ENCODE data around the gene ARRDC5. TPM values are rescaled to one million over a fixed set of nuclear protein-coding genes. Genes with fewer than 3 reads are reported as not detected.

The ARRDC5 gene
- total and polyA plus RNA-seq, 2 of the 13 experiments (the other 11 are each of a cell fraction or from before 2014, with no cell fraction given): not detected

DNA sequence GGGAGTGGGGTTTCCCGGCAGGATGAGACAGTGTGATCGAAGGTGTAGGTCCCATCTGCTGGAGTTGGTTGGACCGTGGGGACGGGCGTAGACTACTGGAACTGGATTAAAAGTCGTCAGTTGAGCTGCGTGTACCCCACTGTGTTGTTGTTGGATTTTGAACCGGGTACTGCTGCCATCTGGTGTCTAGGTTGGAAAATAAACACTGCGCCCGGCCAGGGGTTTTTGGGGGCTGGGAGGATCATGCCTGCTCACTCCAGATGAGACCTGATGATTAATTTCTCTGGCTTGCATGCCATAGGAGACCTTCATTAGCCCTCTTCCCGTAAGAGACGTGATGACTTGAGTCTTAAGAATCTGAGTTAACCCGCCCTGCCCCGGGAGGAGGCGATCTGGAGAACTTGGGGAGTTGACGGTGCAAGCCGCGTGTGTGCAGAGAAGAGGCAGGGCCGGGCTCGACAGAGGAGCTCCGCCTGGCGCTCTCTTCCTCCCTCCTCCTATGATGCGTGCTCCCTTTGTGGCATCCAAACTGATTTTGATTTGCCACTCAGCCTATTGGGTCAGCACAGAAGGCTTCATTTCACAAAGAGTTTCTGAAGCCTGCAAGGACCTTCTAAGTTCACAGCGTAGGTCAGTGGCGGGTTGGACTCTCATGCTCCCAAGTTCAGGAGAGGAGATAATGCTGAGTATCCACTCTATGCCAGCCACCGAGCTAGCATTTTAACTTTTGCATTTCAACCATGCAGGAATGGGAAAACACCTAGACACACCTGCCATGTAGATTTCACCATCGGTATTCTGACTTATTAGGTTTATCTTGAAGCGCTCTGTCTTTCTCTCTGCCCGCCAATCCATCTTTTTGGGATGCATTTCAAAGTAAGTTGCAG lies 9.3 kb upstream of the ARRDC5 start:
- 76% methylated on average over 26 of the region's 29 CpGs for WGBS (ENCODE audit: low lambda C conversion rate)
- BruUV-seq (replicated peaks): TSS peak; percentile 42
- ChIA-PET POLR2A (interaction anchor here (1.5 to 2.4 kb wide), 3 partner anchors 39 to 103 kb away, joined by 5 to 9 read pairs (median 9); no protein-coding TSS in a partner anchor), CTCF (ENCODE audit: low intra/inter-chr PET ratio, low total read pairs) (interaction anchor here (0.5 to 2.6 kb wide), 6 partner anchors 39 to 120 kb away, joined by 3 to 37 read pairs (median 6); no protein-coding TSS in a partner anchor)
- DNase-seq (ENCODE audit: low spot score) (peak; percentile 40), FAIRE-seq (peak; percentile 72), ATAC-seq (peak; percentile 3; the same call in 1 of the 3 replicates)
- no peaks in the 10 kb centered on the region for H3K9me3 ChIP-seq (ENCODE audit: low read length)
- H4K20me1 ChIP-seq (ENCODE audit: insufficient read depth, low read length): 0 out of 2 replicates have a peak, but pooled peaks cover 2% of the 10 kb centered on the region
- no peak overlapping the region for H3K9ac ChIP-seq (ENCODE audit: insufficient read depth, low read depth, low read length)
- H3K4me3 ChIP-seq (replicated peaks in 1 of 3; ENCODE audit: insufficient read depth in 1 of 3, low read depth in 2 of 3, low read length in 3 of 3): peak overlapping the region in 1 of 3 experiments; percentile 38; a peak in 2 of 6 replicates
- in situ Hi-C loops (cut with HindIII; ENCODE audit: extremely low pct_ligation_motif_present, low pct_unique_long_range_greater_than_20kb) (loop anchor here (5.0 kb wide), 2 partner anchors 40 to 100 kb away; no protein-coding TSS in a partner anchor), intact Hi-C loops (cut with micrococcal nuclease; ENCODE audit: unreplicated experiment) (loop anchor here (1.0 kb wide), 1 partner anchor 40 kb away; no protein-coding TSS in a partner anchor)
- H3K79me2 ChIP-seq (ENCODE audit: insufficient read depth, low read length): peaks cover 67% of the 10 kb centered on the region
- H3K27ac ChIP-seq (ENCODE audit: extremely low read length, insufficient read depth, low read length): peak overlapping the region; percentile 20
- no peak overlapping the region for H2AFZ ChIP-seq (ENCODE audit: low read length)
- H3K4me2 ChIP-seq (ENCODE audit: low read depth, low read length): peak overlapping the region; percentile 69
- peaks cover 2 to 30% of the 10 kb centered on the region in 2 experiments; a peak in 3 of 5 replicates for H3K36me3 ChIP-seq (replicated peaks in 1 of 2; ENCODE audit: control insufficient read depth in 1 of 2, insufficient read depth in 2 of 2, low read length in 2 of 2)
- no peaks in the 10 kb centered on the region for H3K27me3 ChIP-seq (ENCODE audit: control insufficient read depth in 1 of 2, insufficient read depth in 2 of 2, low read length in 2 of 2)
- peaks cover 54% of the 10 kb centered on the region for H3K4me1 ChIP-seq (ENCODE audit: insufficient read depth, low read length)
- TF ChIP-seq, protein P1, sequence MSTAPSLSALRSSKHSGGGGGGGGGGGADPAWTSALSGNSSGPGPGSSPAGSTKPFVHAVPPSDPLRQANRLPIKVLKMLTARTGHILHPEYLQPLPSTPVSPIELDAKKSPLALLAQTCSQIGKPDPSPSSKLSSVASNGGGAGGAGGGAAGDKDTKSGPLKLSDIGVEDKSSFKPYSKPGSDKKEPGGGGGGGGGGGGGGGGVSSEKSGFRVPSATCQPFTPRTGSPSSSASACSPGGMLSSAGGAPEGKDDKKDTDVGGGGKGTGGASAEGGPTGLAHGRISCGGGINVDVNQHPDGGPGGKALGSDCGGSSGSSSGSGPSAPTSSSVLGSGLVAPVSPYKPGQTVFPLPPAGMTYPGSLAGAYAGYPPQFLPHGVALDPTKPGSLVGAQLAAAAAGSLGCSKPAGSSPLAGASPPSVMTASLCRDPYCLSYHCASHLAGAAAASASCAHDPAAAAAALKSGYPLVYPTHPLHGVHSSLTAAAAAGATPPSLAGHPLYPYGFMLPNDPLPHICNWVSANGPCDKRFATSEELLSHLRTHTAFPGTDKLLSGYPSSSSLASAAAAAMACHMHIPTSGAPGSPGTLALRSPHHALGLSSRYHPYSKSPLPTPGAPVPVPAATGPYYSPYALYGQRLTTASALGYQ (CRISPR knock-in tag; IDR thresholded peaks at IDR 0.05): no peak
- no peak for TF ChIP-seq KLF16 (CRISPR knock-in tag; IDR thresholded peaks at IDR 0.05)
- no peak for TF ChIP-seq ZNF761 (CRISPR knock-in tag; conservative IDR thresholded peaks at IDR 0.05)
- TF ChIP-seq, protein P2, sequence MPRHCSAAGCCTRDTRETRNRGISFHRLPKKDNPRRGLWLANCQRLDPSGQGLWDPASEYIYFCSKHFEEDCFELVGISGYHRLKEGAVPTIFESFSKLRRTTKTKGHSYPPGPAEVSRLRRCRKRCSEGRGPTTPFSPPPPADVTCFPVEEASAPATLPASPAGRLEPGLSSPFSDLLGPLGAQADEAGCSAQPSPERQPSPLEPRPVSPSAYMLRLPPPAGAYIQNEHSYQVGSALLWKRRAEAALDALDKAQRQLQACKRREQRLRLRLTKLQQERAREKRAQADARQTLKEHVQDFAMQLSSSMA (CRISPR knock-in tag; IDR thresholded peaks at IDR 0.05): no peak
- no peak for TF ChIP-seq KDM1A (CRISPR knock-in tag; IDR thresholded peaks at IDR 0.05)
- no peak for TF ChIP-seq CHD4 (IDR thresholded peaks at IDR 0.05; ENCODE audit: borderline replicate concordance, low read length)
- TF ChIP-seq ZNF101 (CRISPR knock-in tag; IDR thresholded peaks at IDR 0.05; ENCODE audit: borderline replicate concordance, low read depth): no peak
- TF ChIP-seq, protein P3, sequence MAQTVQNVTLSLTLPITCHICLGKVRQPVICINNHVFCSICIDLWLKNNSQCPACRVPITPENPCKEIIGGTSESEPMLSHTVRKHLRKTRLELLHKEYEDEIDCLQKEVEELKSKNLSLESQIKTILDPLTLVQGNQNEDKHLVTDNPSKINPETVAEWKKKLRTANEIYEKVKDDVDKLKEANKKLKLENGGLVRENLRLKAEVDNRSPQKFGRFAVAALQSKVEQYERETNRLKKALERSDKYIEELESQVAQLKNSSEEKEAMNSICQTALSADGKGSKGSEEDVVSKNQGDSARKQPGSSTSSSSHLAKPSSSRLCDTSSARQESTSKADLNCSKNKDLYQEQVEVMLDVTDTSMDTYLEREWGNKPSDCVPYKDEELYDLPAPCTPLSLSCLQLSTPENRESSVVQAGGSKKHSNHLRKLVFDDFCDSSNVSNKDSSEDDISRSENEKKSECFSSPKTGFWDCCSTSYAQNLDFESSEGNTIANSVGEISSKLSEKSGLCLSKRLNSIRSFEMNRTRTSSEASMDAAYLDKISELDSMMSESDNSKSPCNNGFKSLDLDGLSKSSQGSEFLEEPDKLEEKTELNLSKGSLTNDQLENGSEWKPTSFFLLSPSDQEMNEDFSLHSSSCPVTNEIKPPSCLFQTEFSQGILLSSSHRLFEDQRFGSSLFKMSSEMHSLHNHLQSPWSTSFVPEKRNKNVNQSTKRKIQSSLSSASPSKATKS (CRISPR knock-in tag; IDR thresholded peaks at IDR 0.05): no peak
- no peak for TF ChIP-seq RNF2 (conservative IDR thresholded peaks at IDR 0.05; ENCODE audit: low read depth)
- TF ChIP-seq, protein P4, sequence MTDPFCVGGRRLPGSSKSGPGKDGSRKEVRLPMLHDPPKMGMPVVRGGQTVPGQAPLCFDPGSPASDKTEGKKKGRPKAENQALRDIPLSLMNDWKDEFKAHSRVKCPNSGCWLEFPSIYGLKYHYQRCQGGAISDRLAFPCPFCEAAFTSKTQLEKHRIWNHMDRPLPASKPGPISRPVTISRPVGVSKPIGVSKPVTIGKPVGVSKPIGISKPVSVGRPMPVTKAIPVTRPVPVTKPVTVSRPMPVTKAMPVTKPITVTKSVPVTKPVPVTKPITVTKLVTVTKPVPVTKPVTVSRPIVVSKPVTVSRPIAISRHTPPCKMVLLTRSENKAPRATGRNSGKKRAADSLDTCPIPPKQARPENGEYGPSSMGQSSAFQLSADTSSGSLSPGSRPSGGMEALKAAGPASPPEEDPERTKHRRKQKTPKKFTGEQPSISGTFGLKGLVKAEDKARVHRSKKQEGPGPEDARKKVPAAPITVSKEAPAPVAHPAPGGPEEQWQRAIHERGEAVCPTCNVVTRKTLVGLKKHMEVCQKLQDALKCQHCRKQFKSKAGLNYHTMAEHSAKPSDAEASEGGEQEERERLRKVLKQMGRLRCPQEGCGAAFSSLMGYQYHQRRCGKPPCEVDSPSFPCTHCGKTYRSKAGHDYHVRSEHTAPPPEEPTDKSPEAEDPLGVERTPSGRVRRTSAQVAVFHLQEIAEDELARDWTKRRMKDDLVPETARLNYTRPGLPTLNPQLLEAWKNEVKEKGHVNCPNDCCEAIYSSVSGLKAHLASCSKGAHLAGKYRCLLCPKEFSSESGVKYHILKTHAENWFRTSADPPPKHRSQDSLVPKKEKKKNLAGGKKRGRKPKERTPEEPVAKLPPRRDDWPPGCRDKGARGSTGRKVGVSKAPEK (CRISPR knock-in tag; IDR thresholded peaks at IDR 0.05; ENCODE audit: borderline replicate concordance): no peak
- TF ChIP-seq, protein P5, sequence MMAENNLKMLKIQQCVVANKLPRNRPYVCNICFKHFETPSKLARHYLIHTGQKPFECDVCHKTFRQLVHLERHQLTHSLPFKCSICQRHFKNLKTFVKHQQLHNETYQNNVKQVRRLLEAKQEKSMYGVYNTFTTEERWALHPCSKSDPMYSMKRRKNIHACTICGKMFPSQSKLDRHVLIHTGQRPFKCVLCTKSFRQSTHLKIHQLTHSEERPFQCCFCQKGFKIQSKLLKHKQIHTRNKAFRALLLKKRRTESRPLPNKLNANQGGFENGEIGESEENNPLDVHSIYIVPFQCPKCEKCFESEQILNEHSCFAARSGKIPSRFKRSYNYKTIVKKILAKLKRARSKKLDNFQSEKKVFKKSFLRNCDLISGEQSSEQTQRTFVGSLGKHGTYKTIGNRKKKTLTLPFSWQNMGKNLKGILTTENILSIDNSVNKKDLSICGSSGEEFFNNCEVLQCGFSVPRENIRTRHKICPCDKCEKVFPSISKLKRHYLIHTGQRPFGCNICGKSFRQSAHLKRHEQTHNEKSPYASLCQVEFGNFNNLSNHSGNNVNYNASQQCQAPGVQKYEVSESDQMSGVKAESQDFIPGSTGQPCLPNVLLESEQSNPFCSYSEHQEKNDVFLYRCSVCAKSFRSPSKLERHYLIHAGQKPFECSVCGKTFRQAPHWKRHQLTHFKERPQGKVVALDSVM (CRISPR knock-in tag; IDR thresholded peaks at IDR 0.05): no peak
